OCI-LY7 (cell line): Measurements from ENCODE around the gene PHETA2. TPM values are rescaled to one million over a fixed set of nuclear protein-coding genes. Genes with fewer than 3 reads are reported as not detected.

Experiments
- BruUV-seq: library from RNA; stranded (reverse); fragments of 400-500 nt; replicated peaks from 2 replicates; lab custom pipeline; 2021; lab: Mats Ljungman, UMichigan
- CTCF ChIA-PET: fragments of 300-600 bp; sonication (Branson Sonifier 250); formaldehyde crosslinking; loops from one replicate; lab custom pipeline; 2022; ENCODE audit warnings: antibody characterized with exemption; ENCODE audit not compliant: unreplicated experiment; lab: Charles Lee
- POLR2A ChIA-PET: fragments of 300-600 bp; sonication (Branson Sonifier 250); formaldehyde crosslinking; loops from one replicate; lab custom pipeline; 2022; ENCODE audit warnings: antibody characterized with exemption; lab: Charles Lee
- DNase-seq: peaks from one replicate; pipeline ENCODE4 v3.0.0-alpha.2; 2015; ENCODE audit warnings: low spot score
- H2AFZ ChIP-seq: fragments of 200-600 bp; sonication (generic), shearing (Covaris generic); 2 replicates; pipeline ENCODE4 v1.6.1; 2014; ENCODE audit warnings: mild to moderate bottlenecking, antibody characterized with exemption, low read length, moderate library complexity
- H3K27ac ChIP-seq: fragments of 200-600 bp; sonication (generic); 2 replicates; pipeline ENCODE4 v1.5.1; 2014; ENCODE audit warnings: mixed run types, low read depth, mild to moderate bottlenecking, moderate library complexity, low read length, inconsistent platforms; ENCODE audit not compliant: poor library complexity, severe bottlenecking
- H3K36me3 ChIP-seq: fragments of 200-600 bp; sonication (generic); 2 replicates; pipeline ENCODE4 v1.6.1; 2014; ENCODE audit warnings: mild to moderate bottlenecking, antibody characterized with exemption, low read length, moderate library complexity, mixed read lengths; ENCODE audit not compliant: insufficient read depth
- H3K4me1 ChIP-seq: fragments of 200-600 bp; sonication (generic); 2 replicates; pipeline ENCODE4 v1.5.1; 2014; ENCODE audit warnings: mild to moderate bottlenecking, low read length; ENCODE audit not compliant: insufficient read depth, poor library complexity, severe bottlenecking
- H3K4me2 ChIP-seq: fragments of 200-600 bp; sonication (generic); 2 replicates; pipeline ENCODE4 v1.6.1; 2014; ENCODE audit warnings: mild to moderate bottlenecking, low read length
- H3K4me3 ChIP-seq: fragments of 200-600 bp; sonication (generic); 2 replicates; pipeline ENCODE4 v1.5.1; 2014; ENCODE audit warnings: mild to moderate bottlenecking, low read depth, low read length; ENCODE audit not compliant: poor library complexity, severe bottlenecking
- H3K79me2 ChIP-seq: fragments of 200-600 bp; sonication (generic); 2 replicates; pipeline ENCODE4 v1.6.1; 2016; ENCODE audit warnings: low read depth, mild to moderate bottlenecking, low read length, moderate library complexity, mixed read lengths; ENCODE audit not compliant: insufficient read depth
- H3K9me2 ChIP-seq: fragments of 200-600 bp; sonication (generic); 2 replicates; pipeline ENCODE4 v1.6.1; 2016; ENCODE audit warnings: mild to moderate bottlenecking, low read length, mixed read lengths; ENCODE audit not compliant: insufficient read depth
- H3K9me3 ChIP-seq: fragments of 200-600 bp; sonication (generic); 2 replicates; pipeline ENCODE4 v1.6.1; 2014; ENCODE audit warnings: mild to moderate bottlenecking, mixed run types, low read length, mixed read lengths
- H4K20me1 ChIP-seq: fragments of 200-600 bp; sonication (generic); 2 replicates; pipeline ENCODE4 v1.6.1; 2014; ENCODE audit warnings: mild to moderate bottlenecking, antibody characterized with exemption, low read length, moderate library complexity, mixed read lengths; ENCODE audit not compliant: insufficient read depth
- EZH2phosphoT487 ChIP-seq: fragments of 200-600 bp; sonication (generic); IDR thresholded peaks from 2 replicates; pipeline ENCODE4 v1.6.1; 2018; ENCODE audit warnings: low read depth, borderline replicate concordance, mild to moderate bottlenecking, mixed run types, antibody characterized with exemption, low read length, moderate library complexity, mixed read lengths
- intact Hi-C: fragments of 100-400 bp; cut with micrococcal nuclease; formaldehyde crosslinking; loops from one replicate; pipeline ENCODE4 v1.10.0; 2022; ENCODE audit not compliant: unreplicated experiment
- total RNA-seq, 2 experiments: library from RNA; depleted of rRNA in 1 of 2; stranded (reverse); fragments of >200 nt in 1 of 2; shearing (Covaris generic) in 1 of 2; gene quantifications; 2 replicates each; pipeline ENCODE4 v1.2.3, GENCODE V29; 2014 to 2022
- TF ChIP-seq, protein P1 (sequence below): fragments of 200-600 bp; sonication (generic); conservative IDR thresholded peaks from 2 replicates; pipeline ENCODE4 v1.5.1; 2014; ENCODE audit warnings: mild to moderate bottlenecking, antibody characterized with exemption, low read length, moderate library complexity, mixed read lengths

PHETA2 gene
- total RNA-seq, 2 experiments from 2014 or later = 0.23 TPM; not detected in 1

GRCh38 chr22:42052765-42053164, 21.3 kb upstream of the PHETA2 start:
- H3K79me2 ChIP-seq = no peaks in the 10 kb centered on the region
- H3K9me3 ChIP-seq = peaks cover 13% of the 10 kb centered on the region
- H3K4me3 ChIP-seq = no peak overlapping the region
- H3K27ac ChIP-seq = no peak overlapping the region
- H3K9me2 ChIP-seq = no peaks in the 10 kb centered on the region
- H4K20me1 ChIP-seq = no peaks in the 10 kb centered on the region
- CTCF ChIA-PET = no interaction called here
- POLR2A ChIA-PET = no interaction called here
- TF ChIP-seq, protein P1, sequence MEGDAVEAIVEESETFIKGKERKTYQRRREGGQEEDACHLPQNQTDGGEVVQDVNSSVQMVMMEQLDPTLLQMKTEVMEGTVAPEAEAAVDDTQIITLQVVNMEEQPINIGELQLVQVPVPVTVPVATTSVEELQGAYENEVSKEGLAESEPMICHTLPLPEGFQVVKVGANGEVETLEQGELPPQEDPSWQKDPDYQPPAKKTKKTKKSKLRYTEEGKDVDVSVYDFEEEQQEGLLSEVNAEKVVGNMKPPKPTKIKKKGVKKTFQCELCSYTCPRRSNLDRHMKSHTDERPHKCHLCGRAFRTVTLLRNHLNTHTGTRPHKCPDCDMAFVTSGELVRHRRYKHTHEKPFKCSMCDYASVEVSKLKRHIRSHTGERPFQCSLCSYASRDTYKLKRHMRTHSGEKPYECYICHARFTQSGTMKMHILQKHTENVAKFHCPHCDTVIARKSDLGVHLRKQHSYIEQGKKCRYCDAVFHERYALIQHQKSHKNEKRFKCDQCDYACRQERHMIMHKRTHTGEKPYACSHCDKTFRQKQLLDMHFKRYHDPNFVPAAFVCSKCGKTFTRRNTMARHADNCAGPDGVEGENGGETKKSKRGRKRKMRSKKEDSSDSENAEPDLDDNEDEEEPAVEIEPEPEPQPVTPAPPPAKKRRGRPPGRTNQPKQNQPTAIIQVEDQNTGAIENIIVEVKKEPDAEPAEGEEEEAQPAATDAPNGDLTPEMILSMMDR = no peak
- no peak for TF ChIP-seq EZH2phosphoT487
- no peak overlapping the region for H3K4me2 ChIP-seq
- no TSS peak for BruUV-seq
- 0 out of 2 replicates have a peak, but pooled peaks cover 6% of the 10 kb centered on the region for H3K36me3 ChIP-seq
- no peak for DNase-seq
- H3K4me1 ChIP-seq = no peaks in the 10 kb centered on the region
- intact Hi-C loops = loop anchor here (10.0 kb wide), 1 partner anchor 78 kb away; no protein-coding TSS in a partner anchor
- no peak overlapping the region for H2AFZ ChIP-seq

GRCh38 chr22:42056757-42057511, 17.1 kb upstream of the PHETA2 start:
- no peak overlapping the region for H3K27ac ChIP-seq
- H3K4me2 ChIP-seq = no peak overlapping the region
- H3K36me3 ChIP-seq = peaks cover 45% of the 10 kb centered on the region
- CTCF ChIA-PET = no interaction called here
- intact Hi-C loops = loop anchor here (10.0 kb wide), 1 partner anchor 82 kb away; no protein-coding TSS in a partner anchor
- H4K20me1 ChIP-seq = no peaks in the 10 kb centered on the region
- TSS peak; percentile 28 for BruUV-seq
- H3K9me2 ChIP-seq = no peaks in the 10 kb centered on the region
- H3K79me2 ChIP-seq = no peaks in the 10 kb centered on the region
- no peak overlapping the region for H3K4me3 ChIP-seq
- no peaks in the 10 kb centered on the region for H3K4me1 ChIP-seq
- TF ChIP-seq EZH2phosphoT487 = no peak
- TF ChIP-seq, protein P1 = no peak
- no peak overlapping the region for H2AFZ ChIP-seq
- POLR2A ChIA-PET = no interaction called here
- no peak for DNase-seq
- peaks cover 13% of the 10 kb centered on the region for H3K9me3 ChIP-seq

GRCh38 chr22:42060489-42060888, 13.6 kb upstream of the PHETA2 start:
- Histone ChIP-seq H3K27ac (no peak overlapping the region), H4K20me1 (no peaks in the 10 kb centered on the region), H3K79me2 (no peaks in the 10 kb centered on the region), H3K4me2 (no peak overlapping the region), H3K4me1 (no peaks in the 10 kb centered on the region), H2AFZ (no peak overlapping the region), H3K9me2 (no peaks in the 10 kb centered on the region), H3K4me3 (no peak overlapping the region), H3K9me3 (peaks cover 13% of the 10 kb centered on the region), H3K36me3 (peaks cover 69% of the 10 kb centered on the region)
- BruUV-seq = no TSS peak
- CTCF ChIA-PET = no interaction called here
- no peak for TF ChIP-seq EZH2phosphoT487
- TF ChIP-seq, protein P1 = no peak
- no peak for DNase-seq
- POLR2A ChIA-PET = interaction anchor here (0.5 to 1.0 kb wide), 2 partner anchors 28 to 799 kb away, joined by 4 to 5 read pairs; no protein-coding TSS in a partner anchor
- intact Hi-C loops = no loop called here
